ENCODE measurements around the gene TUBGCP6. TPM values are rescaled to one million over a fixed set of nuclear protein-coding genes. Genes with fewer than 3 reads are reported as not detected.
A peak's percentile ranks its signal among the peaks of the same experiment; 100 is the strongest.
"Not testable (repeated sequence)": the region's sequence is repeated elsewhere in the genome, so short reads cannot be mapped to it uniquely, and the experiment has no call there.

TUBGCP6 gene
- total and polyA plus RNA-seq, 5 donors, result 20.4 to 22.8 (median 22.6) TPM

DNA sequence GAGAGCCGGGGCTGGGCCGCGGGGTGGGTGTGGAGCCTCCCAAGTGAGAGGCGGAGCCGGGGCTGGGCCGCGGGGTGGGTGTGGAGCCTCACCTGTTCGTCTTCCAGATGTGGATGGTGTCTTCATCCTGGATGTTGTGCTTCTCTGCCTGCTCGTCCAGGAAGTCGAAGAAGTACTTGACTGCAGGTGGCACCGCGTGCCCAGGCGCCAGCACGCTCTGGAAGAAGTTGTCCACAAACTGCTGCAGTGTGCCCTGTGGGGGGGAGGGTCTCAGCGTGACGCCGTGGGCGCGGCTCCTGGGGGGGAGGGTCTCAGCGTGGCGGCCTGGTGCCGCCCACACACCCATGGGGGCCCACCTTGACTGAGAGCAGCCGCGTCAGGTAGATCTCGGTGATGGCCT lies 32.9 kb upstream of the TUBGCP6 start:
- intact Hi-C loops (cut with DNase I), result loop anchor here in 3 of 4 donors (5.0 kb wide), 2 partner anchors 35 to 50 kb away; partner anchors contain the start of gene DENND6B (in 3 of the 3)
- 84% methylated on average over 25 of the region's 25 CpGs for WGBS
- ATAC-seq (no peak), DNase-seq (no peak)
- H3K9me3 ChIP-seq (ENCODE audit: control insufficient read depth, low read length), result no peaks in the 10 kb centered on the region
- H3K4me3 ChIP-seq (ENCODE audit: low read length), result no peak overlapping the region
- no peaks in the 10 kb centered on the region for H3K27me3 ChIP-seq (ENCODE audit: control insufficient read depth, insufficient read depth)
- no peaks in the 10 kb centered on the region for H3K4me1 ChIP-seq (ENCODE audit: control insufficient read depth, insufficient read depth, low read length)
- no peak overlapping the region for H3K27ac ChIP-seq (ENCODE audit: low read length)

DNA sequence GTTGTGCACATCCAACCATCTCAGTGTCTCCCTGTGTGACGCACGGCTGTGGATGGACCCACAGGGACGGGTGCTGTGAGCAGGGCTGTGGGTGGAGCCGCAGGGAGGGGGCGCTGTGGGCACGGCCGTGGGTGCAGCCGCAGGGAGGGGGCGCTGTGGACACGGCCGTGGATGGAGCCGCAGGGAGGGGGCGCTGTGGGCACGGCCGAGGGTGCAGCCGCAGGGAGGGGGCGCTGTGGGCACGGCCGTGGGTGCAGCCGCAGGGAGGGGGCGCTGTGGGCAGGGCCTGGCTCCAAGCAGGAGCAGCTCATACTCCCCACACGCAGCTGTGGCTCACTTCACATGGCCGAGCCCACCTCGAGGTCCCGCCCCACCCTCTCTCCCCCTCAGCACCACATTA lies 31.3 kb upstream of the TUBGCP6 start:
- ATAC-seq (peak; percentile 73 to 82), DNase-seq (peak; percentile 67 to 90 (median 88))
- H3K4me3 ChIP-seq (ENCODE audit: low read length), result no peak overlapping the region
- intact Hi-C loops (cut with DNase I), result loop anchor here in 3 of 4 donors (5.0 kb wide), 2 partner anchors 36 to 51 kb away; partner anchors contain the start of gene DENND6B (in 3 of the 3)
- H3K27me3 ChIP-seq (ENCODE audit: control insufficient read depth, insufficient read depth), result no peaks in the 10 kb centered on the region
- no peak overlapping the region for H3K27ac ChIP-seq (ENCODE audit: low read length)
- WGBS, result 65% methylated on average over 25 of the region's 25 CpGs
- H3K9me3 ChIP-seq (ENCODE audit: control insufficient read depth, low read length), result no peaks in the 10 kb centered on the region
- H3K4me1 ChIP-seq (ENCODE audit: control insufficient read depth, insufficient read depth, low read length), result no peaks in the 10 kb centered on the region

DNA sequence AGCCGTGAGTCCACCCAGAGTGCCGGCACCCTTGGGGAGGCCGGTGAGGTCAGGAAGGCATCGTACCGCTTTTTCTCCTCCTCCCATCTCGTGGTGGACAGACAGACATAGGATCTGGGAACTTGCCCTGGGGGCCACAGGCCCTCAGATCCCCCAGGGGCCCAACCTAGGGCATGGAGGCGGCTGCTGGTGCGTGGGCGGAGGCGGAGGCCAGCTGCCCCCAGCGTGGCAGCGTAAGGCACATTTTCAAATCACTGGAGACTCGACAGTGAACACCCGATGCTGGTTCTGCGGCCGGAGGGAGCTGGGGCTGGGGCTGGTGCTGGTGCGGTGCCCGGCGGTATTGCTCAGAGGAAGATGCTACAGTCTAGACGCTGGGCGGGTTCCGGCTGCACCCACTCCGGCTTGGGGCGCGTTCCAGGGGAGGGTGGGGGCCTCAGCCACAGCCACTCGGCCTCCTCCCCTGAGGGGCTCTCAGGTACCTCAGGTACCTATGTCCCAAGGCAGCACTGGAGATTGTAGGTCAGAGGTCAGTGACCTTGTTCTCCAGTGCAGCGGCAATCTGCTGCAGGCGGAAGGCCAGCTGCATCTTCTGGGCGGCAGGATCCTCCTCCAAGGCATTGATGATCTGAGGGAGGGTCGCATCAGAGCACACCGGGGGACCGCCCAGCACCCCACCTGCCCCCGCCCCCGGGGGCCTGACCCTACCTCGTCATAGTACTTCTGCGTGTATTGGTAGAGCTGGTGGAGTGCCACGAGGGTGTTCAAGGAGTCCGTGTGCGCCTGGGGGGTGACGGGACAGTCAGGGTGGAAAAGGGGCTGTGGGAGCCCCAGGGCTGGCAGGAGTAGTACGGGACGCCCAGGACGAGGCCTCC lies 30.6 kb upstream of the TUBGCP6 start:
- Histone ChIP-seq H3K27me3 (ENCODE audit: control insufficient read depth, insufficient read depth) (no peaks in the 10 kb centered on the region), H3K27ac (ENCODE audit: low read length) (no peak overlapping the region), H3K9me3 (ENCODE audit: control insufficient read depth, low read length) (no peaks in the 10 kb centered on the region), H3K4me1 (ENCODE audit: control insufficient read depth, insufficient read depth, low read length) (no peaks in the 10 kb centered on the region), H3K4me3 (ENCODE audit: low read length) (no peak overlapping the region)
- 86% methylated on average over 43 of the region's 43 CpGs for WGBS
- intact Hi-C loops (cut with DNase I), result loop anchor here in 3 of 4 donors (5.0 kb wide), 2 partner anchors 37 to 52 kb away; partner anchors contain the start of gene DENND6B (in 3 of the 3)
- ATAC-seq (no peak), DNase-seq (no peak)

DNA sequence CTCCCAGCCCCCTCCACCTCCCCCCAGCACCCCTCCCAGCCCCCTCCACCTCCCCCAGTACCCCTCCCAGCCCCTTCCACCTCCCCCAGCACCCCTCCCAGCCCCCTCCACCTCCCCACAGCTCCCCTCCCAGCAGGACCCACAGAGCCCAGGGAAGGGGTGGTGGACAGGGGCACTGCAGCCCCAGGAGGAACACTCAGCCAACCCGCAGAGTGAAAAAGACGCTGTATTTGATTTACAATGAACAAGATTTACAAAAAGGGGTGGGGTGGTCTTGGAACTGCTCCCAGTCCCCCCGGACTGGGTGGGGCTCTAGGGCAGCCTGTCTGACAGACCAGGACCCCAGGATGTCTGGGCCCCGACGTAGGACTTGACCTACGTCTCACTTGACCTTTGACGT lies 29.9 kb upstream of the TUBGCP6 start:
- DNase-seq (no peak), ATAC-seq (no peak)
- no peak overlapping the region for H3K4me3 ChIP-seq (ENCODE audit: low read length)
- 60% methylated on average over 7 of the region's 7 CpGs for WGBS
- no peaks in the 10 kb centered on the region for H3K9me3 ChIP-seq (ENCODE audit: control insufficient read depth, low read length)
- H3K27me3 ChIP-seq (ENCODE audit: control insufficient read depth, insufficient read depth), result no peaks in the 10 kb centered on the region
- H3K27ac ChIP-seq (ENCODE audit: low read length), result no peak overlapping the region
- no peaks in the 10 kb centered on the region for H3K4me1 ChIP-seq (ENCODE audit: control insufficient read depth, insufficient read depth, low read length)
- intact Hi-C loops (cut with DNase I), result loop anchor here (5.0 kb wide), 3 partner anchors 38 to 68 kb away; partner anchors contain the start of genes DENND6B (in 4 of the 4) and PPP6R2 (in 1 of the 4)

DNA sequence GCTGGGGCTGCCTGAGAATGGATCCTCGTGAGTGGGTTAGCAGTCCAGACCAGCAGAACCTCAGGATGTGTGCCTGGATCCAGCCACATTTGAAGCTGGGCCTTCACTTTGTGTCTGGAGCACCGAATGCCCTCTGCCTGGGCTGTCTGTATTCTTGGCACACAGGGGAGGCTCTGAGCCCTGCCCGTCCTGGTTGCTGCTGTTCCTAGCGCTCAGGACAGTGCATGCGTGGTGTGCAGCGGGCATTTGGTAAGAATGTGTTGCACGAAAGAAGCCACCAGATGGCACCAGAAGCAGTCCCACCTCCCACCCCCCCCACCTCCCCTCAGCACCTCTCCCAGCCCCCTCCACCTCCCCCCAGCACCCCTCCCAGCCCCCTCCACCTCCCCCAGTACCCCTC lies 29.5 kb upstream of the TUBGCP6 start:
- no peaks in the 10 kb centered on the region for H3K4me1 ChIP-seq (ENCODE audit: control insufficient read depth, insufficient read depth, low read length)
- WGBS, result 25% methylated on average over 7 of the region's 7 CpGs
- intact Hi-C loops (cut with DNase I), result loop anchor here in 1 of 4 donors (5.0 kb wide), 2 partner anchors 53 to 68 kb away; partner anchors contain the start of genes DENND6B and PPP6R2
- H3K4me3 ChIP-seq (ENCODE audit: low read length), result no peak overlapping the region
- no peaks in the 10 kb centered on the region for H3K27me3 ChIP-seq (ENCODE audit: control insufficient read depth, insufficient read depth)
- H3K27ac ChIP-seq (ENCODE audit: low read length), result no peak overlapping the region
- peak; percentile 9 to 15 for ATAC-seq
- DNase-seq, result peak in 2 of 3 donors; percentile 54 to 84
- H3K9me3 ChIP-seq (ENCODE audit: control insufficient read depth, low read length), result no peaks in the 10 kb centered on the region

DNA sequence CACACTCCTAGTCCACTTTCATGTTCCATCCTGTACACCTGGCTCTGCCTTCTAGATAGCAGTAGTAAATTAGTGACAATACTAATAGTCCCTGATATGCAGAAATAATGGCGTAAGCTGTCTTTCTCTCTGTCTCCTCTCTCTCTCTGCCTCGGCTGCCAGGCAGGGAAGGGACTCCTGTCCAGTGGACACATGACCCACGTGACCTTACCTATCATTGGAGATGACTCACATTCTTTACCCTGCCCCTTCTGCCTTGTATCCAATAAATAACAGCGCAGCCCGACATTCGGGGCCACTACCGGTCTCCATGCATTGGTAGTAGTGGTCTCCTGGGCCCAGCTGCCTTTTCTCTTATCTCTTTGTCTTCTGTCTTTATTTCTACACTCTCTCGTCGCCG lies 29.0 kb upstream of the TUBGCP6 start:
- not testable (repeated sequence) for H3K4me3 ChIP-seq (ENCODE audit: low read length); H3K27ac ChIP-seq (ENCODE audit: low read length); H3K4me1 ChIP-seq (ENCODE audit: control insufficient read depth, insufficient read depth, low read length); H3K9me3 ChIP-seq (ENCODE audit: control insufficient read depth, low read length); ATAC-seq; DNase-seq; H3K27me3 ChIP-seq (ENCODE audit: control insufficient read depth, insufficient read depth)
- intact Hi-C loops (cut with DNase I), result loop anchor here in 1 of 4 donors (5.0 kb wide), 2 partner anchors 54 to 69 kb away; partner anchors contain the start of genes DENND6B and PPP6R2
- 79% methylated on average over 10 of the region's 10 CpGs for WGBS

DNA sequence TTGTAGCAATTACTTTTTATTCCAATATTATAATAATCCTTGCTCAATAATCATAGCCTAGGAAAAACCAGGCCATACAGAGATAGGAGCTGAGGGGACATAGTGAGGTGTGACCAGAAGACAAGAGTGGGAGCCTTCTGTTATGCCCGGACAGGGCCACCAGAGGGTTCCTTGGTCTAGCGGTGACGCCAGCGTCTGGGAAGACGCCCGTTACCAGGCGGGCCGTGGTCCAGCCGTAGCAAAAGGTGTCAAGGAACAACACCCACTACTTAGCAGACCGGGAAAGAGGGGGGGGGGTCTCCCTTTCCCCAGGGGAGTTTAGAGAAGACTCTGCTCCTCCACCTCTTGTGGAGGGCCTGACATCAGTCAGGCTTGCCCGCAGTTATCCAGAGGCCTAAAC lies 28.5 kb upstream of the TUBGCP6 start:
- not testable (repeated sequence) for DNase-seq; H3K4me3 ChIP-seq (ENCODE audit: low read length); H3K4me1 ChIP-seq (ENCODE audit: control insufficient read depth, insufficient read depth, low read length); H3K27ac ChIP-seq (ENCODE audit: low read length); H3K27me3 ChIP-seq (ENCODE audit: control insufficient read depth, insufficient read depth); ATAC-seq; H3K9me3 ChIP-seq (ENCODE audit: control insufficient read depth, low read length)
- intact Hi-C loops (cut with DNase I), result loop anchor here in 1 of 4 donors (5.0 kb wide), 2 partner anchors 54 to 69 kb away; partner anchors contain the start of genes DENND6B and PPP6R2
- 44% methylated on average over 11 of the region's 11 CpGs for WGBS

DNA sequence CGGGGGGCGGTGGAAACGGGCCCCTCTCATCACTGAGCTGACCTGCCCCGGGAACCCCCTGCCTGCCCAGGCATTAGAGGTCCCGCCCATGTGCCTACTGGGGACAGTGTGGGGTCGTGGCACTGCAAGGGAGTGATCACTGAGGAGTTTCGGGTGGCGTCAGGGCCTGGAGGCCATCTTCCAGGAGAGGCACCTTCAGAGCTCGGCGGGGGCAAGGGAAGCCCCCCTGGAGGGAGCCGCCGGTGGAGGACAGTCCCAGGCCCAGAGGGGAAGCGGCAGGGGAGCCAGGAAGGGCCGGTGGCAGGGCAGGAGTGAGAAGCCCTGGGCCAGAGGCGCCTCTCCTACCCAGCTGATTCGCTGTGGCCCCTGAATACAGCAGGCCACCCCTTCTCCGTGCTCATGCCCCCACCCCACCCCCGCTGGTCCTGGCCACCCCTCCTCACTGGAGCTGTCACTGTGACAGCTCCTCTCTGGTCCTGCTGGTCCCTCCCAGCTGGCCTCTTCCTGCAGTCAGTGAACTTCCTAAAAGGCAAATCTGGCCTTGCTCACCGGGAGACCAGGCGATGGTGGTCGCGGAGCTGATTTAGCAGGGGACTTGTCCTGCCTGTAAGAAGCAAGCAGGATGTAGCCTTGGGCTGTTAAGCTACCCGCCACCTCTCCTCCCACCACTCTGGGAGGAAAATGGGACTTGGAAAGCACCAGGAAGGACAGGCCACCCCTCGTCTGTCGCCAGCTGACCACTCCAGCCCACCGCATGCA lies 27.4 kb upstream of the TUBGCP6 start:
- Histone ChIP-seq H3K27me3 (ENCODE audit: control insufficient read depth, insufficient read depth) (no peaks in the 10 kb centered on the region), H3K27ac (ENCODE audit: low read length) (no peak overlapping the region), H3K4me1 (ENCODE audit: control insufficient read depth, insufficient read depth, low read length) (no peaks in the 10 kb centered on the region), H3K4me3 (ENCODE audit: low read length) (no peak overlapping the region), H3K9me3 (ENCODE audit: control insufficient read depth, low read length) (no peaks in the 10 kb centered on the region)
- no peak for DNase-seq
- ATAC-seq, result no peak
- 39% methylated on average over 26 of the region's 26 CpGs for WGBS
- intact Hi-C loops (cut with DNase I), result loop anchor here in 1 of 4 donors (5.0 kb wide), 2 partner anchors 55 to 70 kb away; partner anchors contain the start of genes DENND6B and PPP6R2

DNA sequence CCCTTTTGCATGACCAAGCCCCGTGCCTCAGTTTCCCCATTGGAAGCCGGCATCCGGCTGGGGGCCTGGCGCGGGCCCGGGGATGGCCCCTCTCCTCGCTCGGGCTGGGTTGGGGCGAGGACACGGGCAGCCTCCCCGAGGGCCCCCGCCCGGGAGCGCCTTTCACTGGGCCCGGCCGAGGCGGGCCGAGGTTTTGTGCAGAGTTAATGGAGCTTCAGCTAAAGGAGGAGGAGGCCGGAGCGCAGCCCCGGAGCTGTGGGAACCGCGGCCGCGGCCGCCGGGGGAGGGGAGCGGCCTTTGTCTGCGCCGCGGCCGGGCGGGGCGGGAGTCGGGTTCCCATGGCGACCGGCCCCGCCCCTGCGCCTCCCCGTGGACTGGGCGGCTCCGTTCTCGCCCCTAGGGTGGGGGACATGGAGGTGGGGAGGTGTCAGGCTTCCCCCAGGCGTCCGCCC lies 26.7 kb upstream of the TUBGCP6 start:
- H3K9me3 ChIP-seq (ENCODE audit: control insufficient read depth, low read length), result no peaks in the 10 kb centered on the region
- no peak overlapping the region for H3K27ac ChIP-seq (ENCODE audit: low read length)
- H3K4me1 ChIP-seq (ENCODE audit: control insufficient read depth, insufficient read depth, low read length), result no peaks in the 10 kb centered on the region
- DNase-seq, result peak; percentile 78 to 90 (median 89)
- intact Hi-C loops (cut with DNase I), result loop anchor here in 1 of 4 donors (5.0 kb wide), 2 partner anchors 56 to 71 kb away; partner anchors contain the start of genes DENND6B and PPP6R2
- H3K27me3 ChIP-seq (ENCODE audit: control insufficient read depth, insufficient read depth), result no peaks in the 10 kb centered on the region
- peak overlapping the region; percentile 39 for H3K4me3 ChIP-seq (ENCODE audit: low read length)
- ATAC-seq, result peak; percentile 38 to 54
- 1% methylated on average over 45 of the region's 45 CpGs for WGBS

DNA sequence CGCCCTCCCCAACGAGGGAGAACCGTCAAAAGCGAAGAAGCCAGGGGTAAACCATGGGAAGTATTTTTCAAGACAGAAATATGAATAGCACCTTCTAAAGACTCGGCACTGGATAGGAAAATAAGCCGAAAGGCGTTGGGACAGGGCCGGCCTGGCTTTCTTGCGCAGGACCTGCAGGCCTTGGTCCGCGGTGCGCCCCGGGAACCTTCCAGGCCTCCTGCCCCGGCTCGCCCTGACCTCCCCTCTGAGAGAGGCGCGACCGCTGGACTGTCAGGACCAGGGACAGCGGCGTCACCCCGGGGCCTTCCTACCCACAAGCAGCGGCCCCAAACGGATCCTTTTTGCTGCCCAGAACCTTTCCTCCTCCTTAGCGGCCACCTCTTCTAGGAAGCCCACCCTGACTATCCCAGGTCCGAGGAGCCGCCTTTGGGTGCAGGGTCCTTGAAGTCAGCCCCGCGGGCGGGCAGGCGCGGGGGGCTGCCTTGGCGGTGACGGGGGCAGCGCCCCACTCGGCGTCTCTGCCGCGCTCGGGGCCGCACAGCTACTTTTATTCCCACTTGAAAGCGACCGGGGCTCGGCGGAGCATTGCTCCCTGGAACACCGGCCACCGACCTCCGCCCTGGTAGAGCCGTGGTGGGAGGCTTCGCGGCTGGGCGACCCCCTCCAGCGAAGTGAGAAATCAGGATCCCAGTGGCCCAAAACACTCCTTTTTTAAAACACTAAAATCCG lies 26.0 kb upstream of the TUBGCP6 start:
- intact Hi-C loops (cut with DNase I), result loop anchor here in 1 of 4 donors (5.0 kb wide), 2 partner anchors 56 to 71 kb away; partner anchors contain the start of genes DENND6B and PPP6R2
- Histone ChIP-seq H3K27ac (ENCODE audit: low read length) (peak overlapping the region; percentile 0), H3K4me1 (ENCODE audit: control insufficient read depth, insufficient read depth, low read length) (no peaks in the 10 kb centered on the region), H3K9me3 (ENCODE audit: control insufficient read depth, low read length) (no peaks in the 10 kb centered on the region), H3K27me3 (ENCODE audit: control insufficient read depth, insufficient read depth) (no peaks in the 10 kb centered on the region), H3K4me3 (ENCODE audit: low read length) (peak overlapping the region; percentile 79)
- peak; percentile 49 to 53 for ATAC-seq
- WGBS, result 1% methylated on average over 53 of the region's 53 CpGs
- peak; percentile 79 to 92 (median 89) for DNase-seq

Measured in right cardiac atrium (tissue), 5 donors.